ENCODE results near the gene EXOSC2.

The EXOSC2 gene

GRCh38 chr9:130735566-130735965 lies 42.0 kb downstream of the EXOSC2 start:
- no peak for DNase-seq (ENCODE audit: low read depth)
- H3K4me3 ChIP-seq (ENCODE audit: low read depth, low read length) = no peak overlapping the region
- no peak for TF ChIP-seq CTCF (IDR thresholded peaks at IDR 0.05; ENCODE audit: insufficient read depth, low read depth, low read length, missing control alignments)

GRCh38 chr9:130736834-130737233 lies 43.3 kb downstream of the EXOSC2 start:
- no peak overlapping the region for H3K4me3 ChIP-seq (ENCODE audit: low read depth, low read length)
- TF ChIP-seq CTCF (IDR thresholded peaks at IDR 0.05; ENCODE audit: insufficient read depth, low read depth, low read length, missing control alignments) = no peak
- DNase-seq (ENCODE audit: low read depth) = no peak

- H3K4me3 ChIP-seq (ENCODE audit: low read depth, low read length) = no peak overlapping the region
- DNase-seq (ENCODE audit: low read depth) = no peak
- no peak for TF ChIP-seq CTCF (IDR thresholded peaks at IDR 0.05; ENCODE audit: insufficient read depth, low read depth, low read length, missing control alignments)
Measured at GRCh38 chr9:130738281-130738680, 44.7 kb downstream of the EXOSC2 start.

GRCh38 chr9:130739081-130739480 lies 45.5 kb downstream of the EXOSC2 start:
- DNase-seq (ENCODE audit: low read depth) = no peak
- H3K4me3 ChIP-seq (ENCODE audit: low read depth, low read length) = no peak overlapping the region
- TF ChIP-seq CTCF (IDR thresholded peaks at IDR 0.05; ENCODE audit: insufficient read depth, low read depth, low read length, missing control alignments) = no peak

- H3K4me3 ChIP-seq (ENCODE audit: low read depth, low read length) = no peak overlapping the region
- no peak for TF ChIP-seq CTCF (IDR thresholded peaks at IDR 0.05; ENCODE audit: insufficient read depth, low read depth, low read length, missing control alignments)
- DNase-seq (ENCODE audit: low read depth) = no peak
Measured at GRCh38 chr9:130740218-130741023, 46.8 kb downstream of the EXOSC2 start.

DNA sequence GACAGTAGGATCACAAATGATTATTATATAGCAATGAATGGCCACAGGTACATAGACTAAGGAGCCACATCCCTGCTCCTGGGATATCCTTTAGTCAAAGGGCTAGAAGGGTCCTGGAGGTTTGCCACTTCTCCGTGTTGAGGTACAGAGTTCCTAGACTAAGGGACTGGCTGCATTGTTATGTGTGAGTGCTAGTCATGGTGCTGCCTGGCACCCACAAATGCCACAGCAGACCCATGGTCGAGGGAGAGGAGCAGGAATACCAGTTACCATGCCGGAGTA lies 47.4 kb downstream of the EXOSC2 start:
- TF ChIP-seq CTCF (IDR thresholded peaks at IDR 0.05; ENCODE audit: insufficient read depth, low read depth, low read length, missing control alignments) = no peak
- DNase-seq (ENCODE audit: low read depth) = no peak
- no peak overlapping the region for H3K4me3 ChIP-seq (ENCODE audit: low read depth, low read length)

DNA sequence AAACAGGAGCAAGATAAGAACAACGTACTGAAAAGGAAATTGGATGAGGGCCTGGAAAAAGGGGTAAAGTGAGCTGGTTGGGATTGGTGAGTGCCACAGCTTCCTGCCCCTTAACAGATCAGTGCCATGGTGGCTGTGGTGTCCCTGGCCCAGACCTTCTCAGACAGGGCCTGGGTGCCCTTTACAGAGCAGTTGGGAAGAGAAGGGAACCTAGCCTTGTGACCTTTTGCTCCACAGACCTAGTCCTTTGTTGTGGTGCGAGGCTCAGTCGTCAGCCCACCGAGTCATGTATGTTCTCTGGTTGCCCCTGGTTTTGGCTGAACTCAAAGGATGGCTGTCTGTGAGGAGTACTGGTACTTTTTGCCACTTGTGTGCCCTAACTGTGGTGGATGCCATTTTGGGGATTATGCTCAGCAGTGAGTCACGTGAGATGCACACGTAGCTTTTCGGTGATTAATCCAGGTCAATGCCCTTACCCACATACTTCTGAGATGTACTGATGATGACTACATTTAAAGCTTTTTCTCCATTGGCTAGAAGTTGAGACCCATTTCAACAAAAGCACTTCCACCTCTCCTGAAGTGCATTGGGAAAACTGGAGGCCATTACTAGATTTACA lies 48.4 kb downstream of the EXOSC2 start:
- no peak for TF ChIP-seq CTCF (IDR thresholded peaks at IDR 0.05; ENCODE audit: insufficient read depth, low read depth, low read length, missing control alignments)

More for the DNA sequence above, 48.4 kb downstream of the EXOSC2 start:
- no peak overlapping the region for H3K4me3 ChIP-seq (ENCODE audit: low read depth, low read length)
- no peak for DNase-seq (ENCODE audit: low read depth)

Measured in GM12865 (cell line).